Spleen (tissue), 7 donors: ENCODE measurements around the gene RPL15.

Experiments used
- POLR2A ChIP-seq, 3 donors: fragments of 450-650 bp; IDR thresholded peaks; one replicate each; pipeline ENCODE4 v1.5.1; 2017; ENCODE audit warnings: antibody characterized with exemption in 3 of 3, mild to moderate bottlenecking in 1 of 3
- TF ChIP-seq, protein P1 (sequence below), 11 experiments: fragments of 200-600 bp in 7 of 11; fragments of 450-650 bp in 4 of 11; sonication (generic) in 4 of 11; IDR thresholded peaks in 8 of 11; conservative IDR thresholded peaks in 3 of 11; 1 replicate in 7 of 11; 2 replicates in 4 of 11; pipeline versions ENCODE4 v1.4.0 to v1.8.0; 2016 to 2021; ENCODE audit warnings: antibody characterized with exemption in 11 of 11, inconsistent platforms in 4 of 11, mild to moderate bottlenecking in 1 of 11
- donor health status: DM: no; HTN: no; CAD: no; lungs with moderate emphysema.
- donor health status: DM: no; HTN: no; CAD: no.
- donor health status: DM: no; HTN: no; CAD: no.

- TF ChIP-seq, protein P1, sequence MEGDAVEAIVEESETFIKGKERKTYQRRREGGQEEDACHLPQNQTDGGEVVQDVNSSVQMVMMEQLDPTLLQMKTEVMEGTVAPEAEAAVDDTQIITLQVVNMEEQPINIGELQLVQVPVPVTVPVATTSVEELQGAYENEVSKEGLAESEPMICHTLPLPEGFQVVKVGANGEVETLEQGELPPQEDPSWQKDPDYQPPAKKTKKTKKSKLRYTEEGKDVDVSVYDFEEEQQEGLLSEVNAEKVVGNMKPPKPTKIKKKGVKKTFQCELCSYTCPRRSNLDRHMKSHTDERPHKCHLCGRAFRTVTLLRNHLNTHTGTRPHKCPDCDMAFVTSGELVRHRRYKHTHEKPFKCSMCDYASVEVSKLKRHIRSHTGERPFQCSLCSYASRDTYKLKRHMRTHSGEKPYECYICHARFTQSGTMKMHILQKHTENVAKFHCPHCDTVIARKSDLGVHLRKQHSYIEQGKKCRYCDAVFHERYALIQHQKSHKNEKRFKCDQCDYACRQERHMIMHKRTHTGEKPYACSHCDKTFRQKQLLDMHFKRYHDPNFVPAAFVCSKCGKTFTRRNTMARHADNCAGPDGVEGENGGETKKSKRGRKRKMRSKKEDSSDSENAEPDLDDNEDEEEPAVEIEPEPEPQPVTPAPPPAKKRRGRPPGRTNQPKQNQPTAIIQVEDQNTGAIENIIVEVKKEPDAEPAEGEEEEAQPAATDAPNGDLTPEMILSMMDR (IDR thresholded peaks at IDR 0.05 in 8 of 11, conservative IDR thresholded peaks at IDR 0.05 in 3 of 11) = no peak
- no peak for TF ChIP-seq POLR2A (IDR thresholded peaks at IDR 0.05)
These were observed 2.7 kb downstream of the RPL15 start for GRCh38 chr3:23919628-23920027.
